A549 (cell line): ENCODE measurements around the gene C4orf46.

Experiments used
- CHD2 ChIP-seq: fragments of 150-350 bp; IDR thresholded peaks from 2 replicates; pipeline ENCODE4 v1.6.1; 2014; ENCODE audit warnings: low read length; ENCODE audit not compliant: partially characterized antibody
- CHD4 ChIP-seq: fragments of 200-600 bp; sonication (generic); IDR thresholded peaks from 2 replicates; pipeline ENCODE4 v1.6.1; 2016; ENCODE audit warnings: antibody characterized with exemption, mild to moderate bottlenecking, borderline replicate concordance
- CTCF ChIP-seq: fragments of >200 bp; sonication (Bioruptor Twin); formaldehyde crosslinking; IDR thresholded peaks from 3 replicates; pipeline ENCODE4 v1.5.1; 2016
- ELK1 ChIP-seq: fragments of 150-350 bp; IDR thresholded peaks from 2 replicates; pipeline ENCODE4 v1.6.1; 2014; ENCODE audit warnings: low read depth, mild to moderate bottlenecking, low read length
- ESRRA ChIP-seq: fragments of 150-350 bp; IDR thresholded peaks from 2 replicates; pipeline ENCODE4 v1.6.1; 2014; ENCODE audit warnings: mild to moderate bottlenecking, low read length, borderline replicate concordance
- MAFK ChIP-seq: fragments of 450-650 bp; IDR thresholded peaks from 2 replicates; pipeline ENCODE4 v1.6.1; 2014; ENCODE audit not compliant: partially characterized antibody
- NR3C1 ChIP-seq: fragments of >200 bp; sonication (Bioruptor Twin); formaldehyde crosslinking; IDR thresholded peaks from 3 replicates; pipeline ENCODE4 v1.6.1; 2017
- PHF8 ChIP-seq: fragments of 200-600 bp; sonication (generic); IDR thresholded peaks from 2 replicates; pipeline ENCODE4 v1.6.1; 2016; ENCODE audit warnings: low read depth, mild to moderate bottlenecking, antibody characterized with exemption, moderate library complexity, borderline replicate concordance
- POLR2A ChIP-seq: IDR thresholded peaks from 2 replicates; pipeline ENCODE4 v1.6.1; 2012; ENCODE audit warnings: mild to moderate bottlenecking, low read length
- RAD21 ChIP-seq, 2 experiments: fragments of >200 bp in 1 of 2; sonication (Bioruptor Twin) in 1 of 2; formaldehyde crosslinking in 1 of 2; IDR thresholded peaks in 1 of 2; conservative IDR thresholded peaks in 1 of 2; 2 replicates in 1 of 2; 3 replicates in 1 of 2; pipeline ENCODE4 v1.6.1; 2012 to 2018; ENCODE audit warnings: inconsistent platforms in 1 of 2
- RCOR1 ChIP-seq: fragments of 150-350 bp; IDR thresholded peaks from 2 replicates; pipeline ENCODE4 v1.6.1; 2014; ENCODE audit warnings: antibody characterized with exemption, low read length, low read depth
- SMC3 ChIP-seq: fragments of >200 bp; sonication (Bioruptor Twin); formaldehyde crosslinking; IDR thresholded peaks from 3 replicates; pipeline ENCODE4 v1.6.1; 2018; ENCODE audit warnings: inconsistent platforms
- TF ChIP-seq, protein P1 (sequence below): fragments of 200-600 bp; sonication (generic); IDR thresholded peaks from 2 replicates; pipeline ENCODE4 v1.6.1; 2016; ENCODE audit warnings: antibody characterized with exemption, mild to moderate bottlenecking, moderate library complexity

GRCh38 chr4:158671915-158672806 lies 474 bp upstream of the C4orf46 start, which contains the start of gene ETFDH:
- TF ChIP-seq CTCF (peak; percentile 63), PHF8 (peak; percentile 67; the same call in 1 of the 2 replicates), ESRRA (no peak), CHD4 (no peak), CHD2 (no peak), RAD21 (conservative IDR thresholded peaks at IDR 0.05 in 1 of 2, IDR thresholded peaks at IDR 0.05 in 1 of 2) (peak in 1 of 2 experiments; percentile 14; a peak in 1 of 5 replicates), NR3C1 (no peak), SMC3 (no peak; the same call in 2 of the 3 replicates), ELK1 (no peak), POLR2A (no peak), MAFK (no peak), RCOR1 (no peak)
- TF ChIP-seq, protein P1, sequence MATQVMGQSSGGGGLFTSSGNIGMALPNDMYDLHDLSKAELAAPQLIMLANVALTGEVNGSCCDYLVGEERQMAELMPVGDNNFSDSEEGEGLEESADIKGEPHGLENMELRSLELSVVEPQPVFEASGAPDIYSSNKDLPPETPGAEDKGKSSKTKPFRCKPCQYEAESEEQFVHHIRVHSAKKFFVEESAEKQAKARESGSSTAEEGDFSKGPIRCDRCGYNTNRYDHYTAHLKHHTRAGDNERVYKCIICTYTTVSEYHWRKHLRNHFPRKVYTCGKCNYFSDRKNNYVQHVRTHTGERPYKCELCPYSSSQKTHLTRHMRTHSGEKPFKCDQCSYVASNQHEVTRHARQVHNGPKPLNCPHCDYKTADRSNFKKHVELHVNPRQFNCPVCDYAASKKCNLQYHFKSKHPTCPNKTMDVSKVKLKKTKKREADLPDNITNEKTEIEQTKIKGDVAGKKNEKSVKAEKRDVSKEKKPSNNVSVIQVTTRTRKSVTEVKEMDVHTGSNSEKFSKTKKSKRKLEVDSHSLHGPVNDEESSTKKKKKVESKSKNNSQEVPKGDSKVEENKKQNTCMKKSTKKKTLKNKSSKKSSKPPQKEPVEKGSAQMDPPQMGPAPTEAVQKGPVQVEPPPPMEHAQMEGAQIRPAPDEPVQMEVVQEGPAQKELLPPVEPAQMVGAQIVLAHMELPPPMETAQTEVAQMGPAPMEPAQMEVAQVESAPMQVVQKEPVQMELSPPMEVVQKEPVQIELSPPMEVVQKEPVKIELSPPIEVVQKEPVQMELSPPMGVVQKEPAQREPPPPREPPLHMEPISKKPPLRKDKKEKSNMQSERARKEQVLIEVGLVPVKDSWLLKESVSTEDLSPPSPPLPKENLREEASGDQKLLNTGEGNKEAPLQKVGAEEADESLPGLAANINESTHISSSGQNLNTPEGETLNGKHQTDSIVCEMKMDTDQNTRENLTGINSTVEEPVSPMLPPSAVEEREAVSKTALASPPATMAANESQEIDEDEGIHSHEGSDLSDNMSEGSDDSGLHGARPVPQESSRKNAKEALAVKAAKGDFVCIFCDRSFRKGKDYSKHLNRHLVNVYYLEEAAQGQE = peak; percentile 41; the same call in 1 of the 2 replicates
